AG08396 (cell line): ENCODE results near the gene CUBN.
"Not testable (repeated sequence)": the region's sequence is repeated elsewhere in the genome, so short reads cannot be mapped to it uniquely, and the experiment has no call there.

Experiments
- DNase-seq: peaks from one replicate; pipeline ENCODE4 v3.0.0; 2012; ENCODE audit warnings: low spot score, mixed read lengths

The CUBN gene

GRCh38 chr10:17140386-17140761 is 10.8 kb upstream of the CUBN start:
- no peak for DNase-seq

GRCh38 chr10:17138460-17139042 is 8.9 kb upstream of the CUBN start:
- no peak for DNase-seq

- no peak for DNase-seq
Measured at GRCh38 chr10:17134737-17135260, 5.2 kb upstream of the CUBN start.

- no peak for DNase-seq
Measured at GRCh38 chr10:17134282-17134681, 4.7 kb upstream of the CUBN start.

GRCh38 chr10:17128261-17128660 is 1.4 kb downstream of the CUBN start:
- DNase-seq, result no peak

- DNase-seq, result no peak
Measured at GRCh38 chr10:17126327-17126726, 3.3 kb downstream of the CUBN start.

- DNase-seq, result no peak
Measured at GRCh38 chr10:17125206-17125893, 4.3 kb downstream of the CUBN start.

GRCh38 chr10:17123961-17124360 is 5.7 kb downstream of the CUBN start:
- DNase-seq, result no peak

GRCh38 chr10:17122726-17123661 is 6.6 kb downstream of the CUBN start:
- peak; percentile 19 for DNase-seq

- DNase-seq, result no peak
Measured at GRCh38 chr10:17122052-17122451, 7.6 kb downstream of the CUBN start.

GRCh38 chr10:17120694-17121093 is 8.9 kb downstream of the CUBN start:
- DNase-seq, result no peak

- no peak for DNase-seq
Measured at GRCh38 chr10:17119845-17120244, 9.8 kb downstream of the CUBN start.

- DNase-seq, result no peak
Measured at GRCh38 chr10:17116193-17116592, 13.4 kb downstream of the CUBN start.

GRCh38 chr10:17115683-17116082 is 13.9 kb downstream of the CUBN start:
- DNase-seq, result peak; percentile 23

GRCh38 chr10:17114878-17115444 is 14.7 kb downstream of the CUBN start:
- DNase-seq, result not testable (repeated sequence)

GRCh38 chr10:17113889-17114540 is 15.6 kb downstream of the CUBN start:
- peak; percentile 59 for DNase-seq

- DNase-seq, result no peak
Measured at GRCh38 chr10:17113346-17113745, 16.3 kb downstream of the CUBN start.

- no peak for DNase-seq
Measured at GRCh38 chr10:17112566-17112965, 17.0 kb downstream of the CUBN start.

GRCh38 chr10:17109475-17110207 is 20.0 kb downstream of the CUBN start:
- peak; percentile 56 for DNase-seq

- no peak for DNase-seq
Measured at GRCh38 chr10:17109046-17109445, 20.6 kb downstream of the CUBN start.

GRCh38 chr10:17106991-17107390 is 22.6 kb downstream of the CUBN start:
- no peak for DNase-seq
